B cell (primary cell): Measurements from ENCODE around the gene QRSL1.

Experiments used
- EZH2 ChIP-seq: IDR thresholded peaks from 2 replicates; pipeline ENCODE4 v1.6.1; 2012; ENCODE audit warnings: borderline replicate concordance, low read depth, mild to moderate bottlenecking, moderate library complexity, low read length; ENCODE audit not compliant: insufficient read depth, poor library complexity, severe bottlenecking
- TF ChIP-seq, protein P1 (sequence below): fragments of 200-600 bp; IDR thresholded peaks from one replicate; pipeline ENCODE4 v1.8.0; 2022; ENCODE audit warnings: antibody characterized with exemption, mild to moderate bottlenecking

DNA sequence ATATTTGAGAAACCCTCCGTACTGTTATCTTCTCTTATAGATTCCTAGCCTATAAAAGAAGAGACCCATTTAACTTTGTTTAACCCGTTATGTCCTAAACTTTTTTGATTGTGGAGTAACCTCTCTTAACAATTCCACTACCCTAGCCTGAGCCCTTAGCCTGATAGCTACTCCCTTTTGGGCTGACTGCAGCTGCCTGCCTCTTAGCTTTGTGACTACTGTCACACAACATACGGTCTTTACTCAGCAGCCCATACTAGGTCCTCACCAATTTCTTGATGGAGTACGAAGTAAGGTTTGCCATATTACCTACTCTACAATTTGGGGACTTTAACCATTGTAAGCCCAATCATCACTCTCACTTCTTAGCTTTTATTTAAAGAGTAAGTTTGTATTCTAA, 72.7 kb downstream of the QRSL1 start:
- TF ChIP-seq, protein P1, sequence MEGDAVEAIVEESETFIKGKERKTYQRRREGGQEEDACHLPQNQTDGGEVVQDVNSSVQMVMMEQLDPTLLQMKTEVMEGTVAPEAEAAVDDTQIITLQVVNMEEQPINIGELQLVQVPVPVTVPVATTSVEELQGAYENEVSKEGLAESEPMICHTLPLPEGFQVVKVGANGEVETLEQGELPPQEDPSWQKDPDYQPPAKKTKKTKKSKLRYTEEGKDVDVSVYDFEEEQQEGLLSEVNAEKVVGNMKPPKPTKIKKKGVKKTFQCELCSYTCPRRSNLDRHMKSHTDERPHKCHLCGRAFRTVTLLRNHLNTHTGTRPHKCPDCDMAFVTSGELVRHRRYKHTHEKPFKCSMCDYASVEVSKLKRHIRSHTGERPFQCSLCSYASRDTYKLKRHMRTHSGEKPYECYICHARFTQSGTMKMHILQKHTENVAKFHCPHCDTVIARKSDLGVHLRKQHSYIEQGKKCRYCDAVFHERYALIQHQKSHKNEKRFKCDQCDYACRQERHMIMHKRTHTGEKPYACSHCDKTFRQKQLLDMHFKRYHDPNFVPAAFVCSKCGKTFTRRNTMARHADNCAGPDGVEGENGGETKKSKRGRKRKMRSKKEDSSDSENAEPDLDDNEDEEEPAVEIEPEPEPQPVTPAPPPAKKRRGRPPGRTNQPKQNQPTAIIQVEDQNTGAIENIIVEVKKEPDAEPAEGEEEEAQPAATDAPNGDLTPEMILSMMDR = no peak
- TF ChIP-seq EZH2 = no peak
